BE2C (cell line): Measurements from ENCODE around the gene NEURL1B.
A peak's percentile ranks its signal among the peaks of the same experiment; 100 is the strongest.

Experiments used
- DNase-seq: peaks from one replicate; pipeline ENCODE4 v3.0.0-alpha.2; 2020
- H3K27me3 ChIP-seq: fragments of 250-450 bp; sonication (Bioruptor Pico); 2 replicates; pipeline ENCODE4 v1.5.1; 2020; ENCODE audit warnings: mild to moderate bottlenecking
- H3K36me3 ChIP-seq: fragments of 250-450 bp; sonication (Bioruptor Pico); 2 replicates; pipeline ENCODE4 v1.5.1; 2020; ENCODE audit warnings: mild to moderate bottlenecking
- H3K4me1 ChIP-seq: fragments of 250-450 bp; sonication (Bioruptor Pico); 2 replicates; pipeline ENCODE4 v1.5.1; 2020
- H3K4me3 ChIP-seq: 2 replicates; pipeline ENCODE4 v1.5.1; 2011; ENCODE audit warnings: low read depth, low read length
- H3K9me3 ChIP-seq: fragments of 250-450 bp; sonication (Bioruptor Pico); 2 replicates; pipeline ENCODE4 v1.5.1; 2020
- CTCF ChIP-seq: IDR thresholded peaks from 2 replicates; pipeline ENCODE4 v1.5.1; 2012; ENCODE audit warnings: mild to moderate bottlenecking, low read depth, low read length

NEURL1B gene

GRCh38 chr5:172686539-172687390 is 45.7 kb downstream of the NEURL1B start:
- Histone ChIP-seq H3K36me3 (no peaks in the 10 kb centered on the region), H3K27me3 (no peaks in the 10 kb centered on the region), H3K9me3 (no peaks in the 10 kb centered on the region), H3K4me1 (peaks cover 8% of the 10 kb centered on the region), H3K4me3 (no peak overlapping the region)
- DNase-seq, result no peak
- TF ChIP-seq CTCF, result no peak

- Histone ChIP-seq H3K4me1 (peaks cover 8% of the 10 kb centered on the region), H3K36me3 (no peaks in the 10 kb centered on the region), H3K9me3 (no peaks in the 10 kb centered on the region), H3K27me3 (no peaks in the 10 kb centered on the region), H3K4me3 (no peak overlapping the region)
- DNase-seq, result no peak
- TF ChIP-seq CTCF, result no peak
Measured at GRCh38 chr5:172687940-172688339, 46.9 kb downstream of the NEURL1B start.

- no peaks in the 10 kb centered on the region for H3K9me3 ChIP-seq
- no peak overlapping the region for H3K4me3 ChIP-seq
- TF ChIP-seq CTCF, result no peak
- no peaks in the 10 kb centered on the region for H3K27me3 ChIP-seq
- H3K4me1 ChIP-seq, result peaks cover 8% of the 10 kb centered on the region
- H3K36me3 ChIP-seq, result no peaks in the 10 kb centered on the region
- peak; percentile 53 for DNase-seq
Measured at GRCh38 chr5:172688349-172689217, 47.5 kb downstream of the NEURL1B start.

GRCh38 chr5:172689218-172689572 is 48.1 kb downstream of the NEURL1B start:
- TF ChIP-seq CTCF, result no peak
- H3K9me3 ChIP-seq, result no peaks in the 10 kb centered on the region
- peaks cover 8% of the 10 kb centered on the region for H3K4me1 ChIP-seq
- H3K36me3 ChIP-seq, result no peaks in the 10 kb centered on the region
- H3K4me3 ChIP-seq, result no peak overlapping the region
- DNase-seq, result no peak
- H3K27me3 ChIP-seq, result no peaks in the 10 kb centered on the region

GRCh38 chr5:172689801-172690200 is 48.7 kb downstream of the NEURL1B start:
- no peaks in the 10 kb centered on the region for H3K36me3 ChIP-seq
- DNase-seq, result no peak
- no peak overlapping the region for H3K4me3 ChIP-seq
- no peaks in the 10 kb centered on the region for H3K9me3 ChIP-seq
- peaks cover 8% of the 10 kb centered on the region for H3K4me1 ChIP-seq
- TF ChIP-seq CTCF, result no peak
- no peaks in the 10 kb centered on the region for H3K27me3 ChIP-seq
